ENCODE data around the gene ARHGAP15.

The ARHGAP15 gene

GRCh38 chr2:143689541-143689940, 560.3 kb downstream of the ARHGAP15 start:
- no peak overlapping the region for H3K4me3 ChIP-seq (ENCODE audit: low read depth, low read length)
- DNase-seq: no peak
- TF ChIP-seq CTCF (IDR thresholded peaks at IDR 0.05; ENCODE audit: low read depth, low read length): no peak
- no peaks in the 10 kb centered on the region for H3K36me3 ChIP-seq
- H3K9me3 ChIP-seq: no peaks in the 10 kb centered on the region
- H3K27me3 ChIP-seq: no peaks in the 10 kb centered on the region
- no peaks in the 10 kb centered on the region for H3K4me1 ChIP-seq

GRCh38 chr2:143690235-143690634, 561.0 kb downstream of the ARHGAP15 start:
- H3K27me3 ChIP-seq: no peaks in the 10 kb centered on the region
- H3K4me3 ChIP-seq (ENCODE audit: low read depth, low read length): no peak overlapping the region
- TF ChIP-seq CTCF (IDR thresholded peaks at IDR 0.05; ENCODE audit: low read depth, low read length): no peak
- no peaks in the 10 kb centered on the region for H3K9me3 ChIP-seq
- no peaks in the 10 kb centered on the region for H3K4me1 ChIP-seq
- H3K36me3 ChIP-seq: no peaks in the 10 kb centered on the region
- DNase-seq: no peak

- Histone ChIP-seq H3K9me3 (no peaks in the 10 kb centered on the region), H3K4me1 (no peaks in the 10 kb centered on the region), H3K27me3 (no peaks in the 10 kb centered on the region), H3K4me3 (ENCODE audit: low read depth, low read length) (no peak overlapping the region), H3K36me3 (no peaks in the 10 kb centered on the region)
- peak; percentile 11 for DNase-seq
- no peak for TF ChIP-seq CTCF (IDR thresholded peaks at IDR 0.05; ENCODE audit: low read depth, low read length)
Observed at GRCh38 chr2:143691121-143691520, 561.9 kb downstream of the ARHGAP15 start.

GRCh38 chr2:143692162-143692561, 562.9 kb downstream of the ARHGAP15 start:
- no peaks in the 10 kb centered on the region for H3K4me1 ChIP-seq
- no peak for TF ChIP-seq CTCF (IDR thresholded peaks at IDR 0.05; ENCODE audit: low read depth, low read length)
- no peaks in the 10 kb centered on the region for H3K36me3 ChIP-seq
- H3K9me3 ChIP-seq: no peaks in the 10 kb centered on the region
- no peak for DNase-seq
- no peak overlapping the region for H3K4me3 ChIP-seq (ENCODE audit: low read depth, low read length)
- H3K27me3 ChIP-seq: no peaks in the 10 kb centered on the region

- no peaks in the 10 kb centered on the region for H3K27me3 ChIP-seq
Observed at GRCh38 chr2:143692967-143693366, 563.7 kb downstream of the ARHGAP15 start.

GRCh38 chr2:143694335-143694734, 565.1 kb downstream of the ARHGAP15 start:
- Histone ChIP-seq H3K4me1 (no peaks in the 10 kb centered on the region), H3K36me3 (no peaks in the 10 kb centered on the region), H3K4me3 (ENCODE audit: low read depth, low read length) (no peak overlapping the region), H3K9me3 (no peaks in the 10 kb centered on the region), H3K27me3 (no peaks in the 10 kb centered on the region)
- no peak for TF ChIP-seq CTCF (IDR thresholded peaks at IDR 0.05; ENCODE audit: low read depth, low read length)
- DNase-seq: no peak

More at GRCh38 chr2:143692967-143693366, 563.7 kb downstream of the ARHGAP15 start:
- no peaks in the 10 kb centered on the region for H3K9me3 ChIP-seq
- no peak for DNase-seq
- H3K36me3 ChIP-seq: no peaks in the 10 kb centered on the region
- TF ChIP-seq CTCF (IDR thresholded peaks at IDR 0.05; ENCODE audit: low read depth, low read length): no peak
- no peaks in the 10 kb centered on the region for H3K4me1 ChIP-seq
- no peak overlapping the region for H3K4me3 ChIP-seq (ENCODE audit: low read depth, low read length)
